Heart left ventricle (tissue), 16 donors: ENCODE measurements around the gene JAK3. TPM values are rescaled to one million over a fixed set of nuclear protein-coding genes. Genes with fewer than 3 reads are reported as not detected.
"Not testable (repeated sequence)": the region's sequence is repeated elsewhere in the genome, so short reads cannot be mapped to it uniquely, and the experiment has no call there.

Experiments
- ATAC-seq, 4 donors: fragments of 200-7000 bp; cut with Tn5 transposase; one replicate each; pipeline ENCODE4 v1.9.1; 2020 to 2022; ENCODE audit warnings: moderate library complexity in 4 of 4, mild to moderate bottlenecking in 3 of 4, moderate number of reproducible peaks in 1 of 4
- DNase-seq, 5 donors: peaks; one replicate each; pipeline ENCODE4 v3.0.0-alpha.2; 2020
- H3K27ac ChIP-seq, 12 donors: fragments of 200-600 bp; sonication (generic) in 4 of 12; one replicate each; pipeline versions ENCODE4 v1.5.0 to v1.8.0; 2016 to 2022; ENCODE audit warnings: mild to moderate bottlenecking in 2 of 12
- H3K27me3 ChIP-seq, 9 donors: fragments of 200-600 bp; sonication (generic) in 2 of 9; one replicate each; pipeline versions ENCODE4 v1.5.1 to v1.8.0; 2016 to 2022; ENCODE audit warnings: mild to moderate bottlenecking in 3 of 9
- H3K36me3 ChIP-seq, 9 donors: fragments of 200-600 bp; sonication (generic) in 2 of 9; one replicate each; pipeline versions ENCODE4 v1.5.0 to v1.8.0; 2018 to 2022; ENCODE audit warnings: mild to moderate bottlenecking in 2 of 9
- H3K4me1 ChIP-seq, 12 donors: fragments of 200-600 bp; sonication (generic) in 4 of 12; one replicate each; pipeline versions ENCODE4 v1.5.0 to v1.8.0; 2016 to 2022; ENCODE audit warnings: mild to moderate bottlenecking in 3 of 12
- H3K4me3 ChIP-seq, 12 donors: fragments of 200-600 bp; sonication (generic) in 4 of 12; one replicate each; pipeline versions ENCODE4 v1.5.0 to v1.8.0; 2017 to 2022; ENCODE audit warnings: mild to moderate bottlenecking in 9 of 12, moderate library complexity in 4 of 12
- H3K9me3 ChIP-seq, 12 donors: fragments of 200-600 bp; sonication (generic) in 4 of 12; one replicate each; pipeline versions ENCODE4 v1.5.0 to v1.8.0; 2016 to 2022; ENCODE audit warnings: mild to moderate bottlenecking in 1 of 12
- CTCF ChIP-seq, 12 donors: fragments of 200-600 bp; sonication (generic) in 4 of 12; IDR thresholded peaks; one replicate each; pipeline versions ENCODE4 v1.5.0 to v1.8.0; 2018 to 2022; ENCODE audit warnings: antibody characterized with exemption in 12 of 12, mild to moderate bottlenecking in 5 of 12
- POLR2A ChIP-seq, 2 donors: fragments of 450-650 bp; IDR thresholded peaks; one replicate each; pipeline ENCODE4 v1.6.1; 2017; ENCODE audit warnings: antibody characterized with exemption in 2 of 2, mild to moderate bottlenecking in 2 of 2, moderate library complexity in 2 of 2
- WGBS, 4 donors: extraction: QIAGEN DNeasy Blood & Tissue Kit in 2 of 4; methylation state at CpG; one replicate each; pipeline versions ENCODE4 v1.1.5 to v1.1.7; 2013 to 2018; 5-methylcytosine and 5-hydroxymethylcytosine counted together
- intact Hi-C, 10 donors: fragments of 100-400 bp; cut with DNase I; formaldehyde crosslinking; loops; one replicate each; pipeline versions ENCODE4 v1.11.1 to v1.14.2; 2022
- long read RNA-seq, 3 donors: library from polyadenylated mRNA; unstranded; transcript quantifications; one replicate each; pipeline ENCODE4 v2.0.0, GENCODE V29; 2020 to 2021
- polyA plus RNA-seq, 2 donors: library from polyadenylated mRNA; stranded (reverse); fragments of 200-250 nt; gene quantifications; one replicate each; pipeline ENCODE4 v1.2.3, GENCODE V29; 2013
- total RNA-seq, 9 donors: library from RNA; depleted of rRNA in 2 of 9; stranded (reverse); fragments of >200 nt in 2 of 9; fragmentation: NEBNext Ultra II Directional in 3 of 9; extraction: Animal tissue kit (Norgen Biotek cat#: 25700) in 3 of 9; gene quantifications; one replicate each; pipeline versions ENCODE4 v1.1.0 to v1.2.4, GENCODE V29; 2016 to 2023
- donor health status: ischemic (EF 13 %, LVEDD 7.1; RV severe dilation, severe dysfunction).
- donor health status: healthy with polysubstance abuse.
- donor health status: DM: no; HTN: yes; CAD: no.
- donor health status: DM: no; HTN: no; CAD: no.
- donor health status: ischemic (EF 25% LVEDD 6.9; RV normal size, moderate dysfunction).
- donor health status: ischemic (EF 25% LVEDD 5.7; RV mildly dilated, moderate dysfunction).
- donor health status: healthy.
- donor health status: DM: yes; HTN: yes; CAD: no.
- donor health status: ischemic (EF 35%, LVEDD 5.7; RV mildly dilated, moderate dysfunction).
- donor health status: nonischemic (EF 11% LVEDD 7.7; RV severe dilation, severe dysfunction).
- donor health status: DM: yes; HTN: yes; CAD: no.
- donor health status: PGD.
- donor health status: ischemic (EF 29% LVEDD 5.4; RV normal size, mild dysfunction).
- donor health status: nonischemic (EF 23%, LVEDD 6.1; RV moderate dilation, normal function).

The JAK3 gene
- total RNA-seq (10 to 100 TPM in 1 of 9 donors, 1 to 10 TPM in 7, under 1 TPM in 1; 0.77 to 29.2 (median 1.8) TPM), polyA plus RNA-seq (1 to 10 TPM in 1 of 2 donors, under 1 TPM in 1; 0.99 to 1.1 TPM)
- long read RNA-seq, donor 1, result 0 reads
- long read RNA-seq, donor 2, partial matches to known transcripts, result 1 of 1 reads
- long read RNA-seq, donor 2, other reads (novel, unspliced or antisense), result 0 of 1 reads
- long read RNA-seq, donor 3, result 0 reads

GRCh38 chr19:17847538-17848366 lies at the start of gene JAK3:
Gene JAK3, minus strand, starts transcription at chr19:17847982. Its CDS starts 3,565 bp downstream, at chr19:17844417.
- peaks cover 0 to 20% (median 0%) of the 10 kb centered on the region in 9 donors for H3K36me3 ChIP-seq
- intact Hi-C loops, result no loop called here
- H3K27me3 ChIP-seq, result peaks cover 0 to 20% (median 0%) of the 10 kb centered on the region in 9 donors
- peak in 3 of 4 donors; percentile 59 to 80 (median 77) for ATAC-seq
- H3K27ac ChIP-seq, result peak within 1 kb of the TSS in 10 of 12 donors; percentile 15 to 95 (median 71)
- H3K4me3 ChIP-seq, result peak within 1 kb of the TSS in 11 of 12 donors; percentile 10 to 73 (median 46)
- no peaks in the 10 kb centered on the region for H3K9me3 ChIP-seq
- WGBS, 4 donors, result 6 to 14% (median 8%) methylated on average over 11 to 40 of the region's 40 CpGs
- DNase-seq, result peak; percentile 64 to 90 (median 71)
- H3K4me1 ChIP-seq, result peaks cover 0 to 81% (median 3%) of the 10 kb centered on the region in 12 donors
- TF ChIP-seq CTCF (IDR thresholded peaks at IDR 0.05) (no peak), POLR2A (IDR thresholded peaks at IDR 0.05) (no peak)

GRCh38 chr19:17893766-17894165 lies 46.0 kb upstream of the JAK3 start:
- H3K9me3 ChIP-seq, result no peaks in the 10 kb centered on the region
- DNase-seq (no peak), ATAC-seq (no peak)
- H3K27me3 ChIP-seq, result peaks cover 0 to 52% (median 6%) of the 10 kb centered on the region in 9 donors
- TF ChIP-seq CTCF (IDR thresholded peaks at IDR 0.05) (no peak), POLR2A (IDR thresholded peaks at IDR 0.05) (no peak)
- 65 to 81% (median 78%) methylated on average over 7 to 9 of the region's 9 CpGs for WGBS, 4 donors
- intact Hi-C loops, result no loop called here
- H3K36me3 ChIP-seq, result no peaks in the 10 kb centered on the region
- H3K27ac ChIP-seq, result no peak overlapping the region
- H3K4me3 ChIP-seq, result no peak overlapping the region
- H3K4me1 ChIP-seq, result no peaks in the 10 kb centered on the region

- intact Hi-C loops, result loop anchor here in 1 of 10 donors (10.0 kb wide), 1 partner anchor 95 kb away; no protein-coding TSS in a partner anchor
- Histone ChIP-seq H3K27ac (no peak overlapping the region), H3K4me1 (no peaks in the 10 kb centered on the region), H3K4me3 (no peak overlapping the region), H3K9me3 (no peaks in the 10 kb centered on the region), H3K36me3 (no peaks in the 10 kb centered on the region), H3K27me3 (peaks cover 0 to 27% (median 6%) of the 10 kb centered on the region in 9 donors)
- ATAC-seq (no peak), DNase-seq (no peak)
- WGBS, 4 donors, result 23 to 30% (median 24%) methylated on average over 18 of the region's 18 CpGs
- TF ChIP-seq CTCF (IDR thresholded peaks at IDR 0.05) (no peak), POLR2A (IDR thresholded peaks at IDR 0.05) (no peak)
These were observed 41.9 kb upstream of the JAK3 start for GRCh38 chr19:17889609-17890214.

GRCh38 chr19:17888260-17888659 lies 40.5 kb upstream of the JAK3 start:
- Histone ChIP-seq H3K9me3 (no peaks in the 10 kb centered on the region), H3K27ac (no peak overlapping the region), H3K27me3 (peaks cover 0 to 29% (median 0%) of the 10 kb centered on the region in 9 donors), H3K4me3 (no peak overlapping the region), H3K4me1 (no peaks in the 10 kb centered on the region), H3K36me3 (no peaks in the 10 kb centered on the region)
- ATAC-seq (no peak), DNase-seq (no peak)
- no peak for TF ChIP-seq CTCF (IDR thresholded peaks at IDR 0.05)
- no peak for TF ChIP-seq POLR2A (IDR thresholded peaks at IDR 0.05)
- 66 to 85% (median 75%) methylated on average over 7 of the region's 7 CpGs for WGBS, 4 donors
- intact Hi-C loops, result loop anchor here in 1 of 10 donors (10.0 kb wide), 1 partner anchor 97 kb away; no protein-coding TSS in a partner anchor

GRCh38 chr19:17887221-17887620 lies 39.4 kb upstream of the JAK3 start:
- not testable (repeated sequence) for H3K27ac ChIP-seq, H3K4me1 ChIP-seq, H3K36me3 ChIP-seq, ATAC-seq, H3K4me3 ChIP-seq, H3K9me3 ChIP-seq, DNase-seq
- intact Hi-C loops, result loop anchor here in 1 of 10 donors (10.0 kb wide), 1 partner anchor 98 kb away; no protein-coding TSS in a partner anchor
- H3K27me3 ChIP-seq, result peaks cover 0 to 35% (median 0%) of the 10 kb centered on the region in 9 donors
- 71 to 82% (median 74%) methylated on average over 4 of the region's 4 CpGs for WGBS, 4 donors
